ENCODE results near the gene FGF7. TPM values are rescaled to one million over a fixed set of nuclear protein-coding genes. Genes with fewer than 3 reads are reported as not detected.

Gene FGF7
- total and polyA plus RNA-seq, 11 donors, result 7.7 to 40.8 (median 24.5) TPM

DNA sequence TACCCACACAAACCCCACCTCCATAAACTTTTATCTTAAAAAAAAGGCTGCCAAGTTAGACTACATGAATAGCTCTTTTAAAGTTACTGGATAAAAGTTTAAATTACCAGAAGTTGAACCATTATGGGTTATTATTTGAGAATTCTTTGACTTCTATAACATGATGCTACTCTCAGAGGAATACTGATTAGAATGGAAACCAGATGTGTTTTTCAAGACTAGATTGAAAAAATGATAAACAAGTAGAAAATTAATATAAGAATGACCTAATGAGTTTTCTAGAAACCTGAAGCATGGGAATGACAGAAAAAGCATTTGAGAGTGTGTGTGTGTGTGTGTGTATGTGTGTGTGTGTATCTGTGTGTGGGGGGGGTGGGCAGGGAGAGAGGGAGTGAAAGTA, 12.4 kb upstream of the FGF7 start:
- TF ChIP-seq POLR2A (IDR thresholded peaks at IDR 0.05), result no peak
- TF ChIP-seq, protein P1, sequence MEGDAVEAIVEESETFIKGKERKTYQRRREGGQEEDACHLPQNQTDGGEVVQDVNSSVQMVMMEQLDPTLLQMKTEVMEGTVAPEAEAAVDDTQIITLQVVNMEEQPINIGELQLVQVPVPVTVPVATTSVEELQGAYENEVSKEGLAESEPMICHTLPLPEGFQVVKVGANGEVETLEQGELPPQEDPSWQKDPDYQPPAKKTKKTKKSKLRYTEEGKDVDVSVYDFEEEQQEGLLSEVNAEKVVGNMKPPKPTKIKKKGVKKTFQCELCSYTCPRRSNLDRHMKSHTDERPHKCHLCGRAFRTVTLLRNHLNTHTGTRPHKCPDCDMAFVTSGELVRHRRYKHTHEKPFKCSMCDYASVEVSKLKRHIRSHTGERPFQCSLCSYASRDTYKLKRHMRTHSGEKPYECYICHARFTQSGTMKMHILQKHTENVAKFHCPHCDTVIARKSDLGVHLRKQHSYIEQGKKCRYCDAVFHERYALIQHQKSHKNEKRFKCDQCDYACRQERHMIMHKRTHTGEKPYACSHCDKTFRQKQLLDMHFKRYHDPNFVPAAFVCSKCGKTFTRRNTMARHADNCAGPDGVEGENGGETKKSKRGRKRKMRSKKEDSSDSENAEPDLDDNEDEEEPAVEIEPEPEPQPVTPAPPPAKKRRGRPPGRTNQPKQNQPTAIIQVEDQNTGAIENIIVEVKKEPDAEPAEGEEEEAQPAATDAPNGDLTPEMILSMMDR (IDR thresholded peaks at IDR 0.05), result no peak
- Histone ChIP-seq H3K27me3 (no peaks in the 10 kb centered on the region), H3K27ac (no peak overlapping the region), H3K36me3 (no peaks in the 10 kb centered on the region), H3K9me3 (no peaks in the 10 kb centered on the region), H3K4me1 (no peaks in the 10 kb centered on the region), H3K4me3 (no peak overlapping the region)
- no peak for DNase-seq
- ATAC-seq, result no peak
- intact Hi-C loops (cut with DNase I), result loop anchor here in 1 of 10 donors (10.0 kb wide), 1 partner anchor 76 kb away; no protein-coding TSS in a partner anchor

DNA sequence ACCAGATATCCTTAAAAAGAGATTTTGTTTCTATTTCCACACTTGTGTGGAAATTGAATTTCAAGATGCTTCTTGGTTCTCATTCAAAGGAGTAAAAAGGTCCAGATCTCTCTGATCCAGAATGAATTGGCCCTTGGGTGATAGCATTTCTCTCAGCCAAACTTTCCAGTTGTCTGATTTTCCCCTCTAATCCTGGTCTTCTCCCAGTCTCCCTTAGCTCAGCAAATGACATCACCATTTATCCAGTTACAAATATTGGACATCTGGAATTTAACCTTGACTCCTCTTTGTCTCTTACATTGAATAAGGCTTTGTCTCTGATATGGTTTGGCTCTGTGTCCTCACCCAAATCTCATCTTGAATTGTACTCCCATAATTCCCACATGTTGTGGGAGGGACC, 10.2 kb upstream of the FGF7 start:
- H3K36me3 ChIP-seq, result no peaks in the 10 kb centered on the region
- TF ChIP-seq, protein P1 (IDR thresholded peaks at IDR 0.05), result no peak
- no peak for TF ChIP-seq POLR2A (IDR thresholded peaks at IDR 0.05)
- H3K9me3 ChIP-seq, result peaks cover 0 to 7% (median 0%) of the 10 kb centered on the region in 12 donors
- H3K27ac ChIP-seq, result no peak overlapping the region
- no peaks in the 10 kb centered on the region for H3K4me1 ChIP-seq
- H3K4me3 ChIP-seq, result no peak overlapping the region
- ATAC-seq (no peak), DNase-seq (no peak)
- no peaks in the 10 kb centered on the region for H3K27me3 ChIP-seq
- intact Hi-C loops (cut with DNase I), result loop anchor here in 1 of 10 donors (10.0 kb wide), 1 partner anchor 78 kb away; no protein-coding TSS in a partner anchor

DNA sequence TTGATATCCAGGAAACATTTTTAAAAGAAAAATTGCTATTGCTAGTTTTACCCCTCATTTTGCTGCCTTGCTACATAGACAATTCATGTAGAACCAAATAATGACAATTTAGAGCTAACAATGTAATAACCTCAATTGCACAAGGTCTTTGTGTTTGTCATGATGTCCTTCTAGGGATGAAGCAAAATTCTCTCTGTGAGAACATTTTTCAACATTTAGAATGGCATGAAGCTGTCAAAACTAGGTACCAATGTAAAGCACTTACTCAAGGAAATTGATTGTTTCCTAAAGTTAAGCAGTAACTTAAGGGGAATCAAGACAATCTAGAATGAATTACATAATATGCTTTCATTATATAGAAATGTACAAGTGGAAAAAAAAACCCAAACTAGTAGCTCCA, 7.9 kb upstream of the FGF7 start:
- Histone ChIP-seq H3K9me3 (peaks cover 0 to 7% (median 0%) of the 10 kb centered on the region in 12 donors), H3K27ac (no peak overlapping the region), H3K36me3 (no peaks in the 10 kb centered on the region), H3K27me3 (no peaks in the 10 kb centered on the region), H3K4me1 (no peaks in the 10 kb centered on the region), H3K4me3 (no peak overlapping the region)
- ATAC-seq, result no peak
- intact Hi-C loops (cut with DNase I), result loop anchor here in 1 of 10 donors (10.0 kb wide), 1 partner anchor 80 kb away; no protein-coding TSS in a partner anchor
- DNase-seq, result no peak
- no peak for TF ChIP-seq POLR2A (IDR thresholded peaks at IDR 0.05)
- TF ChIP-seq, protein P1 (IDR thresholded peaks at IDR 0.05), result no peak

DNA sequence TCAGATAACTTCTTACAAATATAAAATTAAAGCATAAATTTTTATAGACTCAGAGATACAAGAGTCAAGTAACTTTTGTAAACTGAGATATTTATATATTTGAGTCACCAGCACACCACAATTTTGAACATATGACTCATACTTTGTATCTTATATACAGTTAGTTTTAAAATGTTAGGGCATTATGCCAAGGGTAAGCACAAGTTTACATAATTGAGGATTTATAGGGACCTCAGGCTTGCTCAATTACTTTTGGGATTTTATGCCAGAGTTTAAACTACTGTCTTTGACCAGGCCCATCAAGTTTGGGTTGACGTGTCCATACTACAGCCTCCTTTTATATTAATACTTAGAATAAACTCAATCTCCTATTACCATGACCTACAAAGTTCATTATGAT, 7.4 kb upstream of the FGF7 start:
- ATAC-seq (no peak), DNase-seq (no peak)
- 83 to 94% (median 93%) methylated on average over 1 of the region's 1 CpG for WGBS, 4 donors
- peaks cover 0 to 7% (median 0%) of the 10 kb centered on the region in 12 donors for H3K9me3 ChIP-seq
- H3K36me3 ChIP-seq, result no peaks in the 10 kb centered on the region
- intact Hi-C loops (cut with DNase I), result loop anchor here in 1 of 10 donors (10.0 kb wide), 1 partner anchor 81 kb away; no protein-coding TSS in a partner anchor
- no peak overlapping the region for H3K27ac ChIP-seq
- no peaks in the 10 kb centered on the region for H3K27me3 ChIP-seq
- TF ChIP-seq POLR2A (IDR thresholded peaks at IDR 0.05), result no peak
- TF ChIP-seq, protein P1 (IDR thresholded peaks at IDR 0.05), result no peak
- H3K4me1 ChIP-seq, result no peaks in the 10 kb centered on the region
- H3K4me3 ChIP-seq, result no peak overlapping the region
